Measurements from ENCODE around the gene INCA1. TPM values are rescaled to one million over a fixed set of nuclear protein-coding genes. Genes with fewer than 3 reads are reported as not detected.
A peak's percentile ranks its signal among the peaks of the same experiment; 100 is the strongest.

INCA1 gene
- total RNA-seq, result 1 to 10 TPM in 1 of 4 donors, not detected in 3; 3.4 TPM

DNA sequence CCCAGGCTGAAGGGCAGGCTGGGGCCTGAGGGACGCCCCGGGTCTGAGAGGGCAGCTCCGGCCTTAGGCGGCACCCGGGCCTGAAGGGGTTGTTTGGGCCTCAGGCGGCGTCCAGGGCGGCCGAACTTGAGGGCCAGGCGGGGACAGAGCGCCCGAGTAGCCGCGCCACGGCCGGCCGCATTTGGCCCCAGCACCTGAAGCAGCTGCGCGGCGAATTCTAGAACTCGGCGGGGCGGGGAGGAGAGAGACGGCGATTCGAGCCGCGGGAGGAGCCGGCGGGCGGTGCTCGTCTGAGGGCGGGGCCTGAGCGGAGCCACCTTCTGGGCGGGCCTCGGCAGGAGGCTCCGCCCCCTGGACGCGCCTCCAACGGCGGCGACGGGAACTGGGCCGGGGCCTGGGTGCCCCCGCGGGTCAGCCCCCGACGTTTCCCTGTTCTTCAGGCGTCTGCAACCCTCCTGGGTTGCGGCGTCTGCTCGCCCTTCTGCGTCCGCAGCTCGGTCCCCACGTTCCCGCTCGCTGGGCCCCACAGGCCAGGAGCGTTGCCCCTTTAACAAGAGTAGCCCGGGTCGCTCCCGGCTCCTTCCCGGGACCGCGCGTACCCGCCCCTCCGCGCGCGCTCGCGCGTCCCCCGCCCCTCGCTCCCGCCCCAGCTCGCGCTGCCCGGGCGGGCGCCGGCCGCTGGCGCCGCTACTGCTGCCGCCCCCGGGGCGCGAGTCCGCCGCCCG lies at the start of gene INCA1, which contains the start of gene KIF1C:
INCA1 (minus strand) TSS at position 221 of the 725 bp plus-strand sequence. CDS start 3,085 bp downstream, outside the sequence.
KIF1C (plus strand) TSS at position 649 of the 725 bp plus-strand sequence. CDS start 2,297 bp downstream, outside the sequence.
- Histone ChIP-seq H3K4me3 (peak within 1 kb of the TSS; percentile 78 to 93), H3K4me1 (peaks cover 9 to 18% of the 10 kb centered on the region in 2 donors), H3K9me3 (no peaks in the 10 kb centered on the region), H3K36me3 (no peaks in the 10 kb centered on the region), H3K27ac (peak within 1 kb of the TSS; percentile 94), H3K27me3 (no peaks in the 10 kb centered on the region)
- peak; percentile 92 to 95 for DNase-seq
- peak; percentile 79 to 85 for TF ChIP-seq POLR2A (IDR thresholded peaks at IDR 0.05)
- TF ChIP-seq, protein P1, sequence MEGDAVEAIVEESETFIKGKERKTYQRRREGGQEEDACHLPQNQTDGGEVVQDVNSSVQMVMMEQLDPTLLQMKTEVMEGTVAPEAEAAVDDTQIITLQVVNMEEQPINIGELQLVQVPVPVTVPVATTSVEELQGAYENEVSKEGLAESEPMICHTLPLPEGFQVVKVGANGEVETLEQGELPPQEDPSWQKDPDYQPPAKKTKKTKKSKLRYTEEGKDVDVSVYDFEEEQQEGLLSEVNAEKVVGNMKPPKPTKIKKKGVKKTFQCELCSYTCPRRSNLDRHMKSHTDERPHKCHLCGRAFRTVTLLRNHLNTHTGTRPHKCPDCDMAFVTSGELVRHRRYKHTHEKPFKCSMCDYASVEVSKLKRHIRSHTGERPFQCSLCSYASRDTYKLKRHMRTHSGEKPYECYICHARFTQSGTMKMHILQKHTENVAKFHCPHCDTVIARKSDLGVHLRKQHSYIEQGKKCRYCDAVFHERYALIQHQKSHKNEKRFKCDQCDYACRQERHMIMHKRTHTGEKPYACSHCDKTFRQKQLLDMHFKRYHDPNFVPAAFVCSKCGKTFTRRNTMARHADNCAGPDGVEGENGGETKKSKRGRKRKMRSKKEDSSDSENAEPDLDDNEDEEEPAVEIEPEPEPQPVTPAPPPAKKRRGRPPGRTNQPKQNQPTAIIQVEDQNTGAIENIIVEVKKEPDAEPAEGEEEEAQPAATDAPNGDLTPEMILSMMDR (IDR thresholded peaks at IDR 0.05), result peak in 2 of 4 experiments; percentile 19 to 46
- intact Hi-C loops (cut with DNase I; ENCODE audit: low total_unique reads), result no loop called here

- H3K27ac ChIP-seq, result no peak overlapping the region
- no peaks in the 10 kb centered on the region for H3K4me1 ChIP-seq
- no peak for TF ChIP-seq POLR2A (IDR thresholded peaks at IDR 0.05)
- TF ChIP-seq, protein P1 (IDR thresholded peaks at IDR 0.05), result no peak
- no peak overlapping the region for H3K4me3 ChIP-seq
- H3K9me3 ChIP-seq, result no peaks in the 10 kb centered on the region
- no peak for DNase-seq
- H3K36me3 ChIP-seq, result no peaks in the 10 kb centered on the region
- no peaks in the 10 kb centered on the region for H3K27me3 ChIP-seq
- intact Hi-C loops (cut with DNase I; ENCODE audit: low total_unique reads), result no loop called here
Measured at GRCh38 chr17:5045496-5045895, 48.2 kb upstream of the INCA1 start.

DNA sequence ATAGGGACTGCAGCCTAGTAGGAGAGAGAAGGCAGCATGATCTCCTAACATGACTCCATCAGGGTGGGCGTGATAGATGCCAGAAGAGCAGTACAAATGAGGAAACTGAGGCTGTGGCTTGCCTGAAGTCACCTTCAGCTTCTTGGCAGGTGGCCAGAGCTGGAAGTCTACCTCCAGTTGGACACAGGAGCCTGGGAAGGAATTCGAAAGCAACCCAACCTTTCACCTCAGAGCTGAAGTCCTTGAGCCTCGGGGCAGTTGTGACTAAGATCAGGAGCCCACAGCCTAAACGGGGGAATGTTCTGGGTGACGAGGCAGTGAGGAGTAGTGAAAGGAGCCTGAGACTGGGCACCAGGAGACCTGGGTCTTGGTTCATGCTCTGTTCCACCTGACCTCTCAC lies 47.3 kb upstream of the INCA1 start:
- TF ChIP-seq POLR2A (IDR thresholded peaks at IDR 0.05), result no peak
- TF ChIP-seq, protein P1 (IDR thresholded peaks at IDR 0.05), result no peak
- no peak overlapping the region for H3K27ac ChIP-seq
- intact Hi-C loops (cut with DNase I; ENCODE audit: low total_unique reads), result no loop called here
- no peaks in the 10 kb centered on the region for H3K27me3 ChIP-seq
- no peak for DNase-seq
- H3K9me3 ChIP-seq, result no peaks in the 10 kb centered on the region
- no peaks in the 10 kb centered on the region for H3K4me1 ChIP-seq
- H3K36me3 ChIP-seq, result no peaks in the 10 kb centered on the region
- H3K4me3 ChIP-seq, result no peak overlapping the region

GRCh38 chr17:5043524-5043923 lies 46.2 kb upstream of the INCA1 start:
- no peak overlapping the region for H3K27ac ChIP-seq
- intact Hi-C loops (cut with DNase I; ENCODE audit: low total_unique reads), result no loop called here
- no peaks in the 10 kb centered on the region for H3K36me3 ChIP-seq
- TF ChIP-seq, protein P1 (IDR thresholded peaks at IDR 0.05), result no peak
- no peak for TF ChIP-seq POLR2A (IDR thresholded peaks at IDR 0.05)
- H3K4me1 ChIP-seq, result no peaks in the 10 kb centered on the region
- DNase-seq, result no peak
- no peaks in the 10 kb centered on the region for H3K27me3 ChIP-seq
- H3K9me3 ChIP-seq, result no peaks in the 10 kb centered on the region
- H3K4me3 ChIP-seq, result no peak overlapping the region
